HT1080 (cell line): ENCODE measurements around the gene NMU. TPM values are rescaled to one million over a fixed set of nuclear protein-coding genes. Genes with fewer than 3 reads are reported as not detected.
A peak's percentile ranks its signal among the peaks of the same experiment; 100 is the strongest.
"Not testable (repeated sequence)": the region's sequence is repeated elsewhere in the genome, so short reads cannot be mapped to it uniquely, and the experiment has no call there.

Experiments used
- DNase-seq: peaks from one replicate; pipeline ENCODE4 v3.0.0-alpha.2; 2015; ENCODE audit warnings: low read depth
- total RNA-seq: library from RNA; depleted of rRNA; stranded (reverse); fragments of >200 nt; shearing (Covaris generic); gene quantifications from 2 replicates; pipeline ENCODE4 v1.2.3, GENCODE V29; 2014; rRNA removed

The NMU gene
- total RNA-seq, 1 experiment from 2014 or later = 4.2 TPM

DNA sequence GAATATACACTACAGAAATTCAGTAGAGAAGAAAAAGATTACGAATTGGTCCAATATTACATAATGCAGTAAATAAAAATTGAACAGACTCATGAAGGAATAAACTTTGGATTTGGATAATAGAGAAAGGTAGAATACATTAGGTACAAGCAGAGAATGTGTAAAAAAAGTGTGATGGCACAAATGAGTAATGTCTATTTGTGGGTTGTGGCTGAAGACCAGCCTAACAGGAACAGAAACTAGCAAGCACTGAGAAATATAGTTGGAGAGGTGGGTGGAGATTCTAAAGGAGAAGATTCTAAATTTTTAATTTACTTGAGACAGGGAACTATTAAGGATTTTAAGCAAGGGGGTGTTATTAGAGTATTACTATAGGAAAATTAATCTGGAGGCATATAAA is 74.2 kb downstream of the NMU start:
- no peak for DNase-seq

- no peak for DNase-seq
These were observed 76.0 kb downstream of the NMU start for GRCh38 chr4:55560096-55560495.

DNA sequence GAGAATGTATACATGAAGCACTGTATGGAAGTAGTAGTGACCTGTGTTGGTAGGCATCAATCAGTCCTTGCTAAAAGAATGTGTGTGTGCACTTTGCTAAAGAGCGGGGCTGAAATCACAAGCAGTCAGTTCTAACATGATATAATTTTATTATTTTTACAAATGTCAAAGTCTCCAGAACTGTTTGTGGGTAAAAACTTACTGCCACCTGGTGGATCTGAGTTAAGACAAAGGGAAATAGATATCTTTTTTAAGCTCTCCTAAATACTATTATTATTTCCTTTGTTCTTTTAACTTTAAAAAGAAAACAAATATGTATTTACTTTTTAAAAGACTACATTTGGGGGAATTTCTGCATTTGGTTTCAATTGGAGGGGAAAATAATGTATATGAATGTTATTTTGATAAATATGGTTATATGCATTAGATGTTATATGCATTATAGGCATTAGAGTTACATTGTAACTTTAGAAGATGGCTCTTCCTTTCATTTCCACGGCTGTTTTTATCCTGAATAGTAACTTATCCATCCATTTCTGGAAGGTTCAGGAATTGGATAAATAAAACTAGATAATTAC is 81.6 kb downstream of the NMU start:
- DNase-seq = peak; percentile 24

DNA sequence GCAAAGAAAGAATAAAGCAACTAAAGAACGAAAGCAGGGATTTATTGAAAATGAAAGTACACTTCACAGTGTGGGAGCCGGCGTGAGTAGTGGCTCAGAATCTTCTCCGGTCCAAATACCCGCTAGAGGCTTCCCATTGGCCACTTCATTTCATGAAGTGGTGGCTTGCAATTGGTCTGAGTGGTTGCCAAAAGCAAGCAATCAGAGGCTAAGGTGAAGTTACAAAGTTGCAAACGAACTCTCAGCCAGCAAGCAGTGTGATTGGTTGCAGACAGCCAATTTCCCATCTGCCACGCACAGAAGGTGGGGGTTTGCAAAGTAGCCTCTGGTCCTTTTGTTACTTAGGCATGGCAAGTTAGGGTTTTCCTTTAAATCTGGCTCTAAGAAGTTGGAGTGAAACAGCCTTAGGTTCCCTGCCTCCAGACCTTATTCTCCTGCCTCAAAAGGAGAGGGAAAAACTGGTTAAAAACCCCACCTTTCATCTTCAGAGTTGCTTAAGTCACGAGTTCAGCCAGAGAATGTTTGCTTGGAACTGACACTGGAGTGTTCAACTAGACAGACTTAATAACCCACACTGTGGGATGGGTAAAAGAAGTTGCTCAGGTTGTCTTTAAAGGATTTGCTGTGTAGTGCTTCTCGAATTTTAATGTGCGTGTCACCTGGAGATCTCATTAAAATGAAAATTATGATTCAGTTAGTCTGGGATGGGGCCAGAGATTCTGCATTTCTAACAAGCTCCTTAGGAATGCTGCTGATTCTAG is 82.5 kb downstream of the NMU start:
- DNase-seq = no peak

DNA sequence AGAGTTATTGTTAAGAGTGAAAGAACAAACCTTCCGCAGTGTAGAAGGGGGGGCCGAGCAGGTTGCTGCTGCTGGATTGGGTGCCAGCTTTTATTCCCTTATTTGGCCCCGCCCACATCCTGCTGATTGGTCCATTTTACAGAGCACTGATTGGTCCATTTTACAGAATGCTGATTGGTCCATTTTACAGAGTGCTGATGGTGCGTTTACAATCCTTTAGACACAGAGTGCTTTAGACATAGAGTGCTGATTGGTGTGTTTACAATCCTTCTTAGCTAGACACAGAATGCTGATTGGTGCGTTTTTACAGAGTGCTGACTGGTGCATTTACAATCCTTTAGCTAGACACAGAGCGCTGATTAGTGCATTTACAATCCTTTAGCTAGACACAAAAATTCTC is 84.1 kb downstream of the NMU start:
- DNase-seq = not testable (repeated sequence)

GRCh38 chr4:55549888-55550287 is 86.2 kb downstream of the NMU start:
- peak; percentile 88 for DNase-seq

DNA sequence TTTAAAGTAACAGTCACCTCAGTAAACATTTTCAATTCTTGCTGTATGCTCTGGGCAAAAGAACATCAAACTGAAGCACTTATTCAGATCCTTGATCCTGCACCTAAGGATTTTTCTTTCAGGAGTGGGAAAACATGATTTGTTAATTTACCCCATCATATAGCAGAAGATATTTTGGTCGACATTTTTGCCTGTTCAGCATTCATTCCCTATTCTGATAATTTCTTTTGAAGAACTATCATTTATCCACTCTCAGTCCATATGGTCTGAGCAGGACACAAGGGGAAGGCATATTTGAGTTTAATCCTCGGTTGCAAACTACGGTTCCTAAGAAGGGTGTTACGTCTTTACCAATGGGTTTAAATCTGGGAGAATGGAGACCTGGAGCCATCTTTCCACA is 88.2 kb downstream of the NMU start:
- DNase-seq = no peak

DNA sequence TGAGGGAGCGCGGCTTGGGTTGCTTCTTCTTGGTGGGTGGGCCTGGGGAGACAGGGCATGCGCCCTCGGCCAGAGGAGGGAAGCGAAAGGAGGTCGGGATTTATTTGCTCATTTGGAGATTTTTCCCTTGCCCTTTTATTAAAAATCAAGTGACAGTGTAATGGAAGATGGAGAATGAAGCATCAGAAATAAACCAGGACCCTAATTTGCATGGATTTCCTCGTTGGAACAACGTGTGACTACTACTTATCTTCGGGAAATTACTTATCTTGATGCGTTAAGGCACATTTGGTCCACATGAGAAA is 88.7 kb downstream of the NMU start:
- DNase-seq = no peak

- DNase-seq = peak; percentile 87
These were observed 89.2 kb downstream of the NMU start, which contains the start of gene CLOCK for GRCh38 chr4:55546756-55547465. CLOCK (minus strand) TSS chr4:55546909; CDS start chr4:55482785, 64,124 bp downstream.

DNA sequence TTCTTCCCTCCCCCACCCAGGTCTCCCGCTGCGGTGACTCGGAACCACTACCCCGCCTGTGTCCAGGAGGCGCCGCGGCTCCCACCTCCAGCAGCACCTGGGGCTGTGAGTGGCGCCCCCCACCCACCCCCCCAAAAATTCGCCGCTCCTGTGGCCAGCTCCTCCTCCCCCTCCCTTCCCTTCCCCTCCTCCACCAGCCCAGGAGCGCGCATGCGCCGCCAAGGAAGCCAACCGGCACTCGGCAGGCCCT is 89.7 kb downstream of the NMU start:
- no peak for DNase-seq

DNA sequence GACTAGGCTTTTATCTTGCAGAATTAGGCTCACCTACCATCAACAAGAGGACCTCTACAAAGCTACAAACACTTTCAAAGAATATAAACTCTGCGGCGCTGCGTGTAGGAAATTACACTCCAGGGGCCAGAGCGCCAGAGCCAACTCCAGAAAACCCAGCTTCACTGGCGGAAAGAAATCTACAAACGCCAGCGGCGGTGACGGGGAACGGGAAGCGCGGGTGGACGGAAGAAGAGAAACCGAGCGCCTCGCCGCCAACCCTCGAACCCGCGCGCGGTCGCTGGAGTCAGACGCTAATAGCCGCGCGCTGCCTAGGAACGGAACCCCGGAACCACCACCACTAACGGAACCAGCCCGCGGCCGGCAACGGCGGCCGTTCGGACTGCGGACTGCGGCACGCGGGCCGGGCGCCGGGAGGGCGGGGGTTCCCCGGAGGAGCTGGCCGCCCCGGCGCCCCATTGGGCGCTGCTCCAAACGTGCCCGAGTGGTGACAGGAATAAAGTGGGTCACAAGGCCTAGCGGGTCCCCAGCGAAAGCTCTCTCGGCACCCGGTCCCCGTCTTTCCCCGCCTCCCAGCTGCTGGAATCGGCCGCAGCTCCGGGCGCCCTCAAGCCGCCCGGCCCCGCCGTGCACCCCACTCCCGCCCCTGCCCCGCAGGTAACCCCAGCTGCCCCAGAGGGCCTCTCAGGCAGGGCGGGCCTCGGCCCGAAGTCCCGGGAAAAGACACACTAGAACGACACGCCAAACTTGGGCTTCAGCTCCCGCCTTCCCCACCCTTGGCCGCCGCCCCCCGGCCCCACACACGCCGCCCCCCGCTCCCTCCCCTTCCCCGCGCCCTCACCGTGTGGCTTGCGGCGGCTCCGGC is 90.2 kb downstream of the NMU start:
- DNase-seq = peak; percentile 69

Other genes with a start within 250 kb of the NMU start
- gene TMEM165, start 240.3 kb downstream of the NMU start, total RNA-seq = 112 and 134 TPM in 2 replicates
- 13.9 and 15.8 TPM in 2 replicates for gene CLOCK, start 89.4 kb downstream of the NMU start, total RNA-seq
- not detected in 2 replicates for gene PDCL2, start 44.1 kb downstream of the NMU start, total RNA-seq
- gene EXOC1L, start 183.5 kb upstream of the NMU start, total RNA-seq = not detected in 2 replicates
- 42.3 and 48.2 TPM in 2 replicates for gene EXOC1, start 217.3 kb upstream of the NMU start, total RNA-seq